HG03108 (cell line): Measurements from ENCODE around the gene THAP5.
A peak's percentile ranks its signal among the peaks of the same experiment; 100 is the strongest.

ENCODE experiments used
- ATAC-seq: cut with Tn5 transposase; IDR thresholded peaks from one replicate; pipeline ENCODE4 v1.9.1; 2021; ENCODE audit warnings: moderate library complexity; ENCODE audit not compliant: unreplicated experiment

The THAP5 gene

GRCh38 chr7:108535744-108536143, 33.8 kb downstream of the THAP5 start:
- ATAC-seq = no peak

GRCh38 chr7:108535257-108535656, 34.2 kb downstream of the THAP5 start:
- ATAC-seq = no peak

GRCh38 chr7:108533712-108534111, 35.8 kb downstream of the THAP5 start:
- ATAC-seq = no peak

GRCh38 chr7:108529341-108529740, 40.2 kb downstream of the THAP5 start:
- no peak for ATAC-seq

- no peak for ATAC-seq
These were observed 41.3 kb downstream of the THAP5 start for GRCh38 chr7:108528183-108528712.

GRCh38 chr7:108526768-108527017, 42.8 kb downstream of the THAP5 start:
- no peak for ATAC-seq

- peak; percentile 87 for ATAC-seq
These were observed 43.3 kb downstream of the THAP5 start, which contains the start of gene PNPLA8 for GRCh38 chr7:108525985-108526767. PNPLA8 (minus strand) TSS chr7:108526135; CDS start chr7:108515491, 10,644 bp downstream.

GRCh38 chr7:108525327-108525984, 44.0 kb downstream of the THAP5 start:
- peak; percentile 48 for ATAC-seq

- ATAC-seq = no peak
These were observed 46.7 kb downstream of the THAP5 start for GRCh38 chr7:108522780-108523179.

GRCh38 chr7:108517951-108518350, 51.6 kb downstream of the THAP5 start:
- ATAC-seq = no peak

GRCh38 chr7:108515630-108516029, 53.9 kb downstream of the THAP5 start:
- no peak for ATAC-seq

- no peak for ATAC-seq
These were observed 54.5 kb downstream of the THAP5 start for GRCh38 chr7:108515013-108515412.
